ENCODE measurements around the gene MEIOC.
"Not testable (repeated sequence)": the region's sequence is repeated elsewhere in the genome, so short reads cannot be mapped to it uniquely, and the experiment has no call there.

The MEIOC gene

GRCh38 chr17:44687756-44688155 is 31.5 kb downstream of the MEIOC start:
- no peak for DNase-seq (ENCODE audit: low read depth)
- no peak overlapping the region for H3K4me3 ChIP-seq (ENCODE audit: low read depth, low read length)
- no peak for TF ChIP-seq MYC (IDR thresholded peaks at IDR 0.05; ENCODE audit: low read depth, low read length)
- no peak for TF ChIP-seq POLR2A (IDR thresholded peaks at IDR 0.05; ENCODE audit: extremely low read depth, insufficient read length)
- TF ChIP-seq, protein P1, sequence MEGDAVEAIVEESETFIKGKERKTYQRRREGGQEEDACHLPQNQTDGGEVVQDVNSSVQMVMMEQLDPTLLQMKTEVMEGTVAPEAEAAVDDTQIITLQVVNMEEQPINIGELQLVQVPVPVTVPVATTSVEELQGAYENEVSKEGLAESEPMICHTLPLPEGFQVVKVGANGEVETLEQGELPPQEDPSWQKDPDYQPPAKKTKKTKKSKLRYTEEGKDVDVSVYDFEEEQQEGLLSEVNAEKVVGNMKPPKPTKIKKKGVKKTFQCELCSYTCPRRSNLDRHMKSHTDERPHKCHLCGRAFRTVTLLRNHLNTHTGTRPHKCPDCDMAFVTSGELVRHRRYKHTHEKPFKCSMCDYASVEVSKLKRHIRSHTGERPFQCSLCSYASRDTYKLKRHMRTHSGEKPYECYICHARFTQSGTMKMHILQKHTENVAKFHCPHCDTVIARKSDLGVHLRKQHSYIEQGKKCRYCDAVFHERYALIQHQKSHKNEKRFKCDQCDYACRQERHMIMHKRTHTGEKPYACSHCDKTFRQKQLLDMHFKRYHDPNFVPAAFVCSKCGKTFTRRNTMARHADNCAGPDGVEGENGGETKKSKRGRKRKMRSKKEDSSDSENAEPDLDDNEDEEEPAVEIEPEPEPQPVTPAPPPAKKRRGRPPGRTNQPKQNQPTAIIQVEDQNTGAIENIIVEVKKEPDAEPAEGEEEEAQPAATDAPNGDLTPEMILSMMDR (IDR thresholded peaks at IDR 0.05; ENCODE audit: low read depth, low read length), result no peak
- no peak for TF ChIP-seq MAX (IDR thresholded peaks at IDR 0.05; ENCODE audit: low read depth, low read length)

DNA sequence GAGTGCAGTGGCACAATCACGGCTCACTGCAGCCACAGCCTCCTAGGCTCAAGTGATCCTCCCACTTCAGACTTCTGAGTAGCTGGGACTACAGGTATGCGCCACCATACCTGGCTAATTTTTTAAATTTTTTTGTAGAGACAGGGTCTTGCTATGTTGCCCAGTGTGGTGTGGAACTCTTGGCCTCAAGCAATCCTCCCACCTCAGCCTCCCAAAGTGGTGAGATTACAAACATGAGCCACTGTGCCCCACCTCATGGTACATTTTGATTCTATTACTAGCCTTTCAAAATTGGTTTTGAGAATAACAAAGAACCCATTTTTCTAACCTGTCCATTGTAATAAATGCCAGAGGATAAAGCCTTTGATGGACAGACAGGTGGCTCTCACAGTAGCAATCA is 31.9 kb downstream of the MEIOC start:
- peak overlapping the region; percentile 96 for H3K4me3 ChIP-seq (ENCODE audit: low read depth, low read length)
- no peak for DNase-seq (ENCODE audit: low read depth)

DNA sequence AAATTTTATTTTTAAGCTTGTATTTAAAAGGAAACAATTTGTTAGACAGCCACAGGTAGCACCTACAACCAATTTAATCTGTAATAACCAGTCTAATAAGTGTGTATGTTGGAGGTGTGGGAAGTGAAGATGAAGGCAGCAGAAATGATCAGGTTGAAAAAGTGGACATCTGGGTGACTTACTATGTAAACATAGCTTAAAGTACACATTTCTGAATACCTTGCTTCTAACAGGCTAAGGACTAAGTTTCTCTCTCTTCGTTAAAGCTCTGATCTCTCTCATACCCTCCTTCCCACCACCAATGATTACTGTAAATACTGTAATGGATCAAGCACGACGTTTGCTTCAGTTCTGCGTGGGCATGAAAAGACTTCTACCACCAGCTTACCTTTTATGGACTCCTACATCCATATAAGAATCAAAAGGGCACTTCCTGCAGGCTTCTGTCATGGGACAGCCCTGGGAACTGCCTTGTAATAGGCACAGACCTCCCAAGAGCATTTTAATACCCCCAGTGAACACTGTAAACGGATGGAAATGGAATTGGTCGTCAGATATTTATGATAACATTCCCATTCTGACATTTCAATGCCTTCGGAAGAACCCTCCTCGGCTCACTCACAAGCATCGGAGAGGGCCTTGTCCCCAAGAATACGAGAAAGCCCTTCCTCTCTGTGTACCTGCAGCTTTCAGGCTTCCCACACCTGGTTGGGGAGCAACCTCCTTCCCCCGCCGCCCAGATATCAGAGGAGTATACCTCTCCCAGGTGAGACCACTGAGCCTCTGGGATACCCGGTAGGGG is 32.6 kb downstream of the MEIOC start:
- peak overlapping the region; percentile 96 for H3K4me3 ChIP-seq (ENCODE audit: low read depth, low read length)
- TF ChIP-seq MAX (IDR thresholded peaks at IDR 0.05; ENCODE audit: low read depth, low read length), result no peak
- TF ChIP-seq MYC (IDR thresholded peaks at IDR 0.05; ENCODE audit: low read depth, low read length), result no peak
- TF ChIP-seq, protein P1 (IDR thresholded peaks at IDR 0.05; ENCODE audit: low read depth, low read length), result no peak
- no peak for TF ChIP-seq POLR2A (IDR thresholded peaks at IDR 0.05; ENCODE audit: extremely low read depth, insufficient read length)
- peak; percentile 9 for DNase-seq (ENCODE audit: low read depth)

More for the DNA sequence above, 31.9 kb downstream of the MEIOC start:
- TF ChIP-seq, protein P1 (IDR thresholded peaks at IDR 0.05; ENCODE audit: low read depth, low read length), result no peak
- TF ChIP-seq POLR2A (IDR thresholded peaks at IDR 0.05; ENCODE audit: extremely low read depth, insufficient read length), result no peak
- no peak for TF ChIP-seq MYC (IDR thresholded peaks at IDR 0.05; ENCODE audit: low read depth, low read length)
- no peak for TF ChIP-seq MAX (IDR thresholded peaks at IDR 0.05; ENCODE audit: low read depth, low read length)

DNA sequence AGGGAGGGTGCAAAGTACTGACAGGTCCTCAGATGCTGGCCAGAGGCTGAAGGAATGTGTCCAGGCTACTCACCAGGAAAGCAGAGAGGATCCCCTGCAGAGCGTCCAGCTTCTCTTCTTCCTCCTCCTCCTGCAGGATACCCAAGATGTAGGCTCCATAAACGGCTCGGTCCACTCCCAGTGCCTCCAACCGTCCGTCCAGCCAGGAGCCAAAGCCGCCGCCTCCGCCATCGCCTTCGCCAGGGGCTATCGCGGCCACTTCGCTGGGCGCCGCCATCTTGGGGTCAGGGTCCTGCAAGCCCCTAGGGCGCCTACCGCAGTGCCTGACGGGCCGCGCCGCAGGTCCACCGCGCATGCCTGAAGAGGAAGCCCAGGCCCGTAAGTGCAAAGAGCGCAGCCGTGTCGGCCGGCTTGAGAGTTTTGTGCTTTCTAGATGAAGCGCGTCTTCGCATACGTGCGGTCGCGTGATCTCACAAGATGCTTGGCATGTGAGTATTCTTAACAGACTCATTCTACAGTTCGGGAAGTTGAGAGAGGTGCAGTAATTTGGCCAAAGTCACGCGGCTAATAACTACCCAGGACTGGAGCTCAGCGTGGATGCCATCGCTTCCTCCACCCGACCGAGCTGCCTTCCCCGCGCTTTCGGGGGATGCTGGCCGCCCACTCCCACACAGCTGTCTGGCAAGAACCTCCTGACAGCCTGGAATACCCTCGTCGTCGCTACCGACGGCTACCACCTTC is 33.4 kb downstream of the MEIOC start, which contains the start of gene CCDC43:
Gene CCDC43 (minus strand): TSS at position 300 of the 741 bp plus-strand sequence. CDS start 23 bp downstream, at position 277.
- peak; percentile 94 for TF ChIP-seq POLR2A (IDR thresholded peaks at IDR 0.05; ENCODE audit: extremely low read depth, insufficient read length)
- peak; percentile 55 for TF ChIP-seq MYC (IDR thresholded peaks at IDR 0.05; ENCODE audit: low read depth, low read length)
- TF ChIP-seq, protein P1 (IDR thresholded peaks at IDR 0.05; ENCODE audit: low read depth, low read length), result no peak
- peak; percentile 84 for TF ChIP-seq MAX (IDR thresholded peaks at IDR 0.05; ENCODE audit: low read depth, low read length)
- peak; percentile 94 for DNase-seq (ENCODE audit: low read depth)
- peak within 1 kb of the TSS; percentile 96 for H3K4me3 ChIP-seq (ENCODE audit: low read depth, low read length)

- DNase-seq (ENCODE audit: low read depth), result peak; percentile 61
- not testable (repeated sequence) for H3K4me3 ChIP-seq (ENCODE audit: low read depth, low read length)
- TF ChIP-seq, protein P1 (IDR thresholded peaks at IDR 0.05; ENCODE audit: low read depth, low read length), result peak; percentile 14
Observed at GRCh38 chr17:44690746-44691306, 34.6 kb downstream of the MEIOC start.

Data from NB4 (cell line).